ENCODE results near the gene FAM162A. TPM values are rescaled to one million over a fixed set of nuclear protein-coding genes. Genes with fewer than 3 reads are reported as not detected.

FAM162A gene
- total RNA-seq, 1 donor from 2014 or later, result 22.5 TPM

DNA sequence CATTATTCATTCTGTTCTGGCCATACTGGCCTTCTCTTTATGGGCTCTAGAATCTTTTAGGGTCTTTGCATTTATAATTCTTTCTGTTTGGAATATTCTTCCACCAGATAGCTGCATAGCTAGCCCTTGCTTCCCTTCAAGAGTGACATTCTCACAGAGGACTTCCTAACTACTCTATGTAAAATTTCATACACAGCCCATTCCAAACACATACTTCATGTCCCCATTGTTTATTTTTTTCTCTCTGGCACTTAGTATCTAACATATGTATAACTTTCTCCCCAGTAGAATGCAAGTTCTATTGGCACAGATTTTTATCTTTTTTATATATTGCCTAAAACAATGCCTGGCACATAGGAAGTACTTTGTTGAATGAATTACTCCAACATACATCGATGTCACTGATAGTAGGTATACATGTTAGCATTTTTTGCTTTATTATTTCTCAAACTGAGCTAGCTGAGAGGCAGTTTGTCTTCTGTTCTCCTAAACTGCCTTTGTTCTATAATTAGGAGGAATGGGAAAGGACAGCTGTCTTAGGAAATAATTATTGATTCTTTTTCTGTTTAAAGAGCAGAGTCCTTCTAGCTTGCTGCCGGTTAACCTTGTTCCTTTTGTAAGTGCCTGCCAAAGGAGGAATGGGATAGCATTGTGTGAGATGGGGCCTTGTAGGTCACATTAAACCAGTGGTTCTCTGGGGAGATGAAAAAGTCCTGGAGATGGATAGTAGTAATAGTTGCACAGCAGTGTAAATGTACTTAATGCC is 7.9 kb downstream of the FAM162A start:
- DNase-seq (ENCODE audit: low spot score), result no peak
- no peaks in the 10 kb centered on the region for H3K9me3 Mint-ChIP-seq (ENCODE audit: unreplicated experiment)
- H3K4me3 Mint-ChIP-seq (ENCODE audit: unreplicated experiment), result no peak overlapping the region
- TF ChIP-seq, protein P1, sequence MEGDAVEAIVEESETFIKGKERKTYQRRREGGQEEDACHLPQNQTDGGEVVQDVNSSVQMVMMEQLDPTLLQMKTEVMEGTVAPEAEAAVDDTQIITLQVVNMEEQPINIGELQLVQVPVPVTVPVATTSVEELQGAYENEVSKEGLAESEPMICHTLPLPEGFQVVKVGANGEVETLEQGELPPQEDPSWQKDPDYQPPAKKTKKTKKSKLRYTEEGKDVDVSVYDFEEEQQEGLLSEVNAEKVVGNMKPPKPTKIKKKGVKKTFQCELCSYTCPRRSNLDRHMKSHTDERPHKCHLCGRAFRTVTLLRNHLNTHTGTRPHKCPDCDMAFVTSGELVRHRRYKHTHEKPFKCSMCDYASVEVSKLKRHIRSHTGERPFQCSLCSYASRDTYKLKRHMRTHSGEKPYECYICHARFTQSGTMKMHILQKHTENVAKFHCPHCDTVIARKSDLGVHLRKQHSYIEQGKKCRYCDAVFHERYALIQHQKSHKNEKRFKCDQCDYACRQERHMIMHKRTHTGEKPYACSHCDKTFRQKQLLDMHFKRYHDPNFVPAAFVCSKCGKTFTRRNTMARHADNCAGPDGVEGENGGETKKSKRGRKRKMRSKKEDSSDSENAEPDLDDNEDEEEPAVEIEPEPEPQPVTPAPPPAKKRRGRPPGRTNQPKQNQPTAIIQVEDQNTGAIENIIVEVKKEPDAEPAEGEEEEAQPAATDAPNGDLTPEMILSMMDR (IDR thresholded peaks at IDR 0.05; ENCODE audit: unreplicated experiment), result no peak
- H3K27ac Mint-ChIP-seq (ENCODE audit: unreplicated experiment), result no peak overlapping the region
- peaks cover 3% of the 10 kb centered on the region for H3K27me3 Mint-ChIP-seq (ENCODE audit: unreplicated experiment)
- no peaks in the 10 kb centered on the region for H3K36me3 Mint-ChIP-seq (ENCODE audit: low read depth, unreplicated experiment)
- H3K4me1 Mint-ChIP-seq (ENCODE audit: unreplicated experiment), result no peaks in the 10 kb centered on the region

DNA sequence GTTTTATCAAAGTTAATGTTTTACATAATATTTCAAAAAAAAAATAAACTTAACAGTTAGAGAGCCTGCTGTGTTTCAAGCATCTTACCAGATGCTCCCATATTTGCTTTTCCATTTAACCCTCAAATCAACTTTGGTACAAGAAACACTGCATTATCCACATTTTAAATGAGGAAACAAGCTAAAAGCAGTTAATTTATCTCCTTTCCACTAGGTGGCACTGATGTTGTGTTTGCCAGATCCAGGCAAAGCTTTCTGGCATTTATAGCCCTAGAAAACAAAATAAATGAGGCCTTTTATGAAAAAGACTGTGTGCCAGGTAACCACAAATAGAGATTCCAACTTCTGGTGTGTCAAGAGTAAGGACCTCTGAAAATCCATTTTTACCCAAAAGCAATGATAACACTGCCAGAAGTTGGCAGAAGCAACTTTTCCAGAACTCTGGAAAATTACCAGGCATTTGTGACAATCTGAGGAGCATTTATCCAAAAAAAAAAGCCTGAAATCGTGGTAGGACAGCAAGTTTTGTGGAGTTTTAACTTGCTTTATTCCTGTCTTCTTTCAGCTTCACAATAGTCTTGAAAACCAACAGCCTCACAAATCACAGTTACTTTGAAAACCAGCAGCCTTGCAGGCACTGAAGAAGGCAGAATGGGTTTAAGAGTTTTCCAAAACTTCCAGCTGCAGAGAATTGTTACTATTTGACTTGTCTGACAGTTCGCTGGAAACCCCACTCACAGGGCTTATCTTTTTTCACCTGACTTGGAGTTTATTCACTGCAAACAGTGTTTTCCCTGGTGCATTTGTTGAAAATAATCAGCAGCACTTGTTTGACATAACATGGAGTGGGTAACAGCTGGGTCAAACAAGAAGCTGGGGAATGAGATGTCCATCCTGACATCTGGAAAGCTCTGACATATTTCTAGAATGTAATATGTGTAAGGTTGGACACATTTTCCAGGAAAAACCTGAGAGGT is 9.2 kb downstream of the FAM162A start:
- H3K4me1 Mint-ChIP-seq (ENCODE audit: unreplicated experiment), result no peaks in the 10 kb centered on the region
- no peak overlapping the region for H3K27ac Mint-ChIP-seq (ENCODE audit: unreplicated experiment)
- DNase-seq (ENCODE audit: low spot score), result peak; percentile 8
- H3K9me3 Mint-ChIP-seq (ENCODE audit: unreplicated experiment), result no peaks in the 10 kb centered on the region
- TF ChIP-seq, protein P1 (IDR thresholded peaks at IDR 0.05; ENCODE audit: unreplicated experiment), result peak; percentile 80
- H3K36me3 Mint-ChIP-seq (ENCODE audit: low read depth, unreplicated experiment), result no peaks in the 10 kb centered on the region
- H3K27me3 Mint-ChIP-seq (ENCODE audit: unreplicated experiment), result peaks cover 3% of the 10 kb centered on the region
- H3K4me3 Mint-ChIP-seq (ENCODE audit: unreplicated experiment), result no peak overlapping the region

DNA sequence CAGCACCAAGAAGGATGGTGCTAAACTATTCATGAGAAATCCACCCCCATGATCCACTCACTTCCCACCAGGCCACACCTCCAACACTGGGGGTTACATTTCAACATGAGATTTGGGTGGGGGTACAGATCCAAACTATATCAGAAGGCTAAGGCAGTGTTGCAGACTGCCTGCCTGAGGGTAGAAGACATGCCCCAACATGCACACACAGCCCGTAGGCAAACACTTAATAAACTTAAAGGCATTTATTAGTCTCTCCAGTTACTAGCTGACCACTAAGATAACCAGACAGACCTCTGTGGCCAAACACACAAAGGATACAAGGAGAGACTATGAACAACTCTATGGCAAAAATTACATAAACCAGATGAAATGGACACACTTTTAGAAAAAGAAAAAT is 10.2 kb downstream of the FAM162A start:
- Mint-ChIP-seq H3K27ac (ENCODE audit: unreplicated experiment) (no peak overlapping the region), H3K4me3 (ENCODE audit: unreplicated experiment) (no peak overlapping the region), H3K36me3 (ENCODE audit: low read depth, unreplicated experiment) (no peaks in the 10 kb centered on the region), H3K27me3 (ENCODE audit: unreplicated experiment) (peaks cover 3% of the 10 kb centered on the region), H3K9me3 (ENCODE audit: unreplicated experiment) (no peaks in the 10 kb centered on the region), H3K4me1 (ENCODE audit: unreplicated experiment) (no peaks in the 10 kb centered on the region)
- DNase-seq (ENCODE audit: low spot score), result no peak
- TF ChIP-seq, protein P1 (IDR thresholded peaks at IDR 0.05; ENCODE audit: unreplicated experiment), result no peak

DNA sequence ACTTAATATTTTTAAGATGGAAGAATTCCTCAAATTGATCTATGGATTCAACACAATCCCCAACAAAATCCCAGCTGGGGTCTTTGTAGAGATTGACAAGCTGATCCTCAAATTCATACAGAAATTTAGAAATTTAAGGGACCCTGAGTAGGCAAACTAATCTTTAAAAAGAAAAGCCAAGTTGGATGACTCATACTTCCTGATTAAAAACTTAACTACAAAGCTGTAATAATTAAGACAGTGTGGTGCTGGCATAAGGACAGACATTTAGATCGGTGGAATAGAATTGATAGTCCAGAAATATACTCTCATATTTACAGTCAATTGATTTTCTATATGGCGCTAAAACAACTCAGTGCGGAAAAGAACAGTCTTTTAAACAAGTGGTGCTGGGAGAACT is 11.6 kb downstream of the FAM162A start:
- DNase-seq (ENCODE audit: low spot score), result no peak
- TF ChIP-seq, protein P1 (IDR thresholded peaks at IDR 0.05; ENCODE audit: unreplicated experiment), result no peak
- Mint-ChIP-seq H3K36me3 (ENCODE audit: low read depth, unreplicated experiment) (no peaks in the 10 kb centered on the region), H3K9me3 (ENCODE audit: unreplicated experiment) (no peaks in the 10 kb centered on the region), H3K27ac (ENCODE audit: unreplicated experiment) (no peak overlapping the region), H3K27me3 (ENCODE audit: unreplicated experiment) (peaks cover 3% of the 10 kb centered on the region), H3K4me3 (ENCODE audit: unreplicated experiment) (no peak overlapping the region), H3K4me1 (ENCODE audit: unreplicated experiment) (no peaks in the 10 kb centered on the region)
